HL-60 (cell line): ENCODE results near the gene CAB39L.

Experiments used
- CTCF ChIP-seq: IDR thresholded peaks from one replicate; pipeline ENCODE4 v1.5.1; 2011; ENCODE audit warnings: low read length, control low read depth, inconsistent platforms; ENCODE audit not compliant: insufficient read depth
- POLR2AphosphoS5 ChIP-seq: IDR thresholded peaks from 2 replicates; pipeline ENCODE4 v1.6.1; 2012; ENCODE audit warnings: low read depth
- SPI1 ChIP-seq: IDR thresholded peaks from 2 replicates; pipeline ENCODE4 v1.6.1; 2012; ENCODE audit warnings: low read depth, mild to moderate bottlenecking, borderline replicate concordance
- TF ChIP-seq, protein P1 (sequence below): IDR thresholded peaks from 2 replicates; pipeline ENCODE4 v1.6.1; 2012; ENCODE audit warnings: low read depth; ENCODE audit not compliant: insufficient replicate concordance

DNA sequence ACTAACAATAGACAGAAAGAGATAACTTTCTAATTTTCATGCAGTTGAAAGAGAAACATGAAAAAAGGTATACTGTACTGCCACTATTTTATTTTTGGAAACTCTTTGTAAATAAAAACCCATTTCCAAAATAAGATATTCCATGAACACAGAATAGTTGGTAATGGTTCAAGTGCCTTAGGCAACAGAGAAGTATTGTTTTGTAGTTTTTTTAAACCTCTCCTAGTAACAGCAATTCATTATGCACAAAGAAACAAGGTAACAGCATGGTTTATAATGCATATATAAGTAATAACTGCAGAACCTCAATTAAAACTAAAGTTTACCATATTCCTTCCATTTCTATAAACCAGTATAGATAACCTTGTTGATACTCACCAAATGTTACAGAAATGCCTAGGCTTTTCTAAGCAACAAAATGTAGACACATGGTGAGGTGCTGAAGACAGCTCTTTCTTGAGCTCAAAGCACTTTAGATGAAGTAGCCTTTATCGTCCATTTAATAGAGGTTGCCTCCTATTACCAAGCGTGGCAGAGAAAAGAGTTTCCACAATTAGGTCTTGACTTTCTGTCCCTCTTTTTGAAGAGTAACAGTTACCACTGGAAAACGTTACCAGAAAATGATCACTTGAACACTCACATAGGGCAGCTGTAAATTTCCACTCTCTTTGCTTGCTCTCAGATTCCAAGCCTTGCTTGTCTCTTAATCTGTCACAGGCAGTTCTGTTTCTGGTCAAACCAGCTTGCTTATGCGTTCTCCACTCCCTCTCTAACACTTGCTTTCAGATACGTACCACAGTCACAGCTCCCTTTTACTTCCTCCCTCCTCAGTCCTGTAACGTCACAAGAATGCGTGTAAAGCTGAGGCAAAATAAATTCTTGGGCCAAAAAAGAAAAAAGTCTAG lies 42.9 kb downstream of the CAB39L start:
- TF ChIP-seq CTCF (no peak), POLR2AphosphoS5 (no peak), SPI1 (peak; percentile 38; the same call in 1 of the 2 replicates)
- TF ChIP-seq, protein P1, sequence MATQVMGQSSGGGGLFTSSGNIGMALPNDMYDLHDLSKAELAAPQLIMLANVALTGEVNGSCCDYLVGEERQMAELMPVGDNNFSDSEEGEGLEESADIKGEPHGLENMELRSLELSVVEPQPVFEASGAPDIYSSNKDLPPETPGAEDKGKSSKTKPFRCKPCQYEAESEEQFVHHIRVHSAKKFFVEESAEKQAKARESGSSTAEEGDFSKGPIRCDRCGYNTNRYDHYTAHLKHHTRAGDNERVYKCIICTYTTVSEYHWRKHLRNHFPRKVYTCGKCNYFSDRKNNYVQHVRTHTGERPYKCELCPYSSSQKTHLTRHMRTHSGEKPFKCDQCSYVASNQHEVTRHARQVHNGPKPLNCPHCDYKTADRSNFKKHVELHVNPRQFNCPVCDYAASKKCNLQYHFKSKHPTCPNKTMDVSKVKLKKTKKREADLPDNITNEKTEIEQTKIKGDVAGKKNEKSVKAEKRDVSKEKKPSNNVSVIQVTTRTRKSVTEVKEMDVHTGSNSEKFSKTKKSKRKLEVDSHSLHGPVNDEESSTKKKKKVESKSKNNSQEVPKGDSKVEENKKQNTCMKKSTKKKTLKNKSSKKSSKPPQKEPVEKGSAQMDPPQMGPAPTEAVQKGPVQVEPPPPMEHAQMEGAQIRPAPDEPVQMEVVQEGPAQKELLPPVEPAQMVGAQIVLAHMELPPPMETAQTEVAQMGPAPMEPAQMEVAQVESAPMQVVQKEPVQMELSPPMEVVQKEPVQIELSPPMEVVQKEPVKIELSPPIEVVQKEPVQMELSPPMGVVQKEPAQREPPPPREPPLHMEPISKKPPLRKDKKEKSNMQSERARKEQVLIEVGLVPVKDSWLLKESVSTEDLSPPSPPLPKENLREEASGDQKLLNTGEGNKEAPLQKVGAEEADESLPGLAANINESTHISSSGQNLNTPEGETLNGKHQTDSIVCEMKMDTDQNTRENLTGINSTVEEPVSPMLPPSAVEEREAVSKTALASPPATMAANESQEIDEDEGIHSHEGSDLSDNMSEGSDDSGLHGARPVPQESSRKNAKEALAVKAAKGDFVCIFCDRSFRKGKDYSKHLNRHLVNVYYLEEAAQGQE, result peak; percentile 71
